HEK293 (cell line): ENCODE results near the gene HSPA14.

Experiments used
- ELK4 ChIP-seq: IDR thresholded peaks from 2 replicates; pipeline ENCODE4 v1.6.1; 2011; ENCODE audit warnings: mild to moderate bottlenecking, low read depth, low read length, borderline replicate concordance
- HOXA7 ChIP-seq: sonication (generic); formaldehyde crosslinking; IDR thresholded peaks from 2 replicates; pipeline ENCODE4 v1.8.1; 2022; ENCODE audit warnings: missing genetic modification reagents, borderline replicate concordance
- HOXC10 ChIP-seq: sonication (generic); formaldehyde crosslinking; IDR thresholded peaks from 2 replicates; pipeline ENCODE4 v1.8.1; 2023; ENCODE audit warnings: mild to moderate bottlenecking, missing genetic modification reagents
- SCRT1 ChIP-seq: fragments of 450-650 bp; formaldehyde crosslinking; IDR thresholded peaks from 2 replicates; pipeline ENCODE4 v1.5.1; 2016; ENCODE audit warnings: missing biosample characterization, missing genetic modification characterization, borderline replicate concordance
- ZBTB10 ChIP-seq: fragments of 450-650 bp; formaldehyde crosslinking; IDR thresholded peaks from 2 replicates; pipeline ENCODE4 v1.5.1; 2016; ENCODE audit warnings: missing biosample characterization, missing genetic modification characterization
- ZFP3 ChIP-seq: fragments of 450-650 bp; formaldehyde crosslinking; IDR thresholded peaks from 2 replicates; pipeline ENCODE4 v1.5.1; 2016; ENCODE audit warnings: low read depth, missing biosample characterization, missing genetic modification characterization
- ZNF112 ChIP-seq: fragments of 450-650 bp; formaldehyde crosslinking; IDR thresholded peaks from 2 replicates; pipeline ENCODE4 v1.5.0; 2017; ENCODE audit warnings: missing biosample characterization, missing genetic modification characterization
- ZNF148 ChIP-seq: fragments of 450-650 bp; formaldehyde crosslinking; IDR thresholded peaks from 2 replicates; pipeline ENCODE4 v1.5.0; 2017; ENCODE audit warnings: missing biosample characterization, missing genetic modification characterization, borderline replicate concordance
- ZNF19 ChIP-seq: fragments of 450-650 bp; formaldehyde crosslinking; IDR thresholded peaks from 2 replicates; pipeline ENCODE4; 2016; ENCODE audit warnings: missing biosample characterization, missing genetic modification characterization, low read depth
- ZNF202 ChIP-seq: fragments of 450-650 bp; formaldehyde crosslinking; IDR thresholded peaks from 2 replicates; pipeline ENCODE4 v1.5.1; 2016; ENCODE audit warnings: missing biosample characterization, missing genetic modification characterization, borderline replicate concordance
- ZNF23 ChIP-seq: fragments of 450-650 bp; formaldehyde crosslinking; IDR thresholded peaks from 2 replicates; pipeline ENCODE4 v1.5.1; 2016; ENCODE audit warnings: missing biosample characterization, missing genetic modification characterization, borderline replicate concordance
- ZNF26 ChIP-seq: fragments of 450-650 bp; formaldehyde crosslinking; IDR thresholded peaks from 2 replicates; pipeline ENCODE4 v1.5.1; 2016; ENCODE audit warnings: missing biosample characterization, missing genetic modification characterization
- ZNF280D ChIP-seq: fragments of 450-650 bp; formaldehyde crosslinking; IDR thresholded peaks from 2 replicates; pipeline ENCODE4 v1.5.1; 2016; ENCODE audit warnings: missing biosample characterization, missing genetic modification characterization
- ZNF362 ChIP-seq: fragments of 450-650 bp; formaldehyde crosslinking; IDR thresholded peaks from 2 replicates; pipeline ENCODE4 v1.5.1; 2016; ENCODE audit warnings: missing biosample characterization, missing genetic modification characterization
- ZNF398 ChIP-seq: fragments of 450-650 bp; formaldehyde crosslinking; IDR thresholded peaks from 2 replicates; pipeline ENCODE4 v1.5.1; 2017; ENCODE audit warnings: missing biosample characterization, missing genetic modification characterization
- ZNF433 ChIP-seq: fragments of 450-650 bp; formaldehyde crosslinking; IDR thresholded peaks from 2 replicates; pipeline ENCODE4 v1.5.1; 2016; ENCODE audit warnings: missing biosample characterization, missing genetic modification characterization, low read depth
- ZNF560 ChIP-seq: fragments of 450-650 bp; formaldehyde crosslinking; IDR thresholded peaks from 2 replicates; pipeline ENCODE4 v1.5.1; 2017; ENCODE audit warnings: missing biosample characterization, missing genetic modification characterization, borderline replicate concordance
- ZNF654 ChIP-seq: fragments of 450-650 bp; formaldehyde crosslinking; IDR thresholded peaks from 2 replicates; pipeline ENCODE4 v1.5.1; 2016; ENCODE audit warnings: low read depth, missing biosample characterization, missing genetic modification characterization
- ZNF670 ChIP-seq: fragments of 450-650 bp; formaldehyde crosslinking; IDR thresholded peaks from 2 replicates; pipeline ENCODE4 v1.5.1; 2016; ENCODE audit warnings: missing biosample characterization, missing genetic modification characterization, low read depth
- ZNF76 ChIP-seq: fragments of 450-650 bp; formaldehyde crosslinking; IDR thresholded peaks from 2 replicates; pipeline ENCODE4; 2016; ENCODE audit warnings: low read depth, missing biosample characterization, missing genetic modification characterization, borderline replicate concordance
- ZNF777 ChIP-seq: fragments of 450-650 bp; formaldehyde crosslinking; IDR thresholded peaks from 2 replicates; pipeline ENCODE4 v1.5.1; 2017; ENCODE audit warnings: missing biosample characterization, missing genetic modification characterization, borderline replicate concordance
- ZNF830 ChIP-seq: fragments of 450-650 bp; IDR thresholded peaks from 2 replicates; pipeline ENCODE4 v1.5.0; 2018; ENCODE audit warnings: missing biosample characterization, missing genetic modification characterization, low read depth, mild to moderate bottlenecking, moderate library complexity
- ZNF843 ChIP-seq: fragments of 450-650 bp; formaldehyde crosslinking; IDR thresholded peaks from 2 replicates; pipeline ENCODE4 v1.5.1; 2016; ENCODE audit warnings: missing biosample characterization, missing genetic modification characterization
- ZXDB ChIP-seq: fragments of 450-650 bp; formaldehyde crosslinking; IDR thresholded peaks from 2 replicates; pipeline ENCODE4 v1.5.1; 2016; ENCODE audit warnings: missing biosample characterization, missing genetic modification characterization

The HSPA14 gene

GRCh38 chr10:14878266-14879123 lies 40.4 kb downstream of the HSPA14 start, which contains the start of gene SUV39H2 (continued):
- TF ChIP-seq ZNF362 (tag by site-specific recombination), result 0 out of 2 replicates have a peak, but pooled peaks have one; percentile 28
- TF ChIP-seq ZNF202 (tag by site-specific recombination), result no peak
- no peak for TF ChIP-seq ZNF398 (tag by site-specific recombination)
- no peak for TF ChIP-seq ZNF777 (tag by site-specific recombination)
- TF ChIP-seq ZNF26 (tag by site-specific recombination), result no peak
- no peak for TF ChIP-seq ZNF560 (tag by site-specific recombination)
- no peak for TF ChIP-seq HOXA7 (CRISPR knock-in tag)
- 0 out of 2 replicates have a peak, but pooled peaks have one; percentile 30 for TF ChIP-seq HOXC10 (CRISPR knock-in tag)
- peak; percentile 14; the same call in 1 of the 2 replicates for TF ChIP-seq ZFP3 (tag by site-specific recombination)
- TF ChIP-seq ELK4, result no peak
- TF ChIP-seq ZNF148 (tag by site-specific recombination), result no peak
- no peak for TF ChIP-seq ZNF433 (tag by site-specific recombination)
- TF ChIP-seq ZNF280D (tag by site-specific recombination), result no peak
- TF ChIP-seq ZNF112 (tag by site-specific recombination), result no peak
- no peak for TF ChIP-seq SCRT1
- TF ChIP-seq ZBTB10 (tag by site-specific recombination), result peak; percentile 95
- no peak for TF ChIP-seq ZNF830 (tag by site-specific recombination)
- TF ChIP-seq ZNF654 (tag by site-specific recombination), result no peak
- TF ChIP-seq ZXDB (tag by site-specific recombination), result peak; percentile 87
- TF ChIP-seq ZNF670 (tag by site-specific recombination), result no peak
- peak; percentile 83; the same call in 1 of the 2 replicates for TF ChIP-seq ZNF76 (tag by site-specific recombination)
- TF ChIP-seq ZNF19 (tag by site-specific recombination), result no peak
- TF ChIP-seq ZNF23 (tag by site-specific recombination), result no peak
- no peak for TF ChIP-seq ZNF843 (tag by site-specific recombination)
